Measurements from ENCODE around the gene SRM.
"Not testable (repeated sequence)": the region's sequence is repeated elsewhere in the genome, so short reads cannot be mapped to it uniquely, and the experiment has no call there.

Gene SRM

GRCh38 chr1:11044849-11045427, 14.9 kb downstream of the SRM start:
- no peaks in the 10 kb centered on the region for H3K27me3 ChIP-seq (ENCODE audit: control insufficient read depth, insufficient read depth, low read length)
- H3K36me3 ChIP-seq (ENCODE audit: control insufficient read depth, insufficient read depth, low read length): no peaks in the 10 kb centered on the region
- no peak for DNase-seq (ENCODE audit: low read depth, low spot score)
- no peak overlapping the region for H3K4me3 ChIP-seq (ENCODE audit: low read length)
- no CpG with 5 or more reads among the region's 16 CpGs for WGBS (ENCODE audit: insufficient coverage, insufficient read length)
- H3K4me1 ChIP-seq (ENCODE audit: control insufficient read depth, insufficient read depth, low read length): no peaks in the 10 kb centered on the region
- H3K27ac ChIP-seq (ENCODE audit: low read length): no peak overlapping the region
- no peaks in the 10 kb centered on the region for H3K9me3 ChIP-seq (ENCODE audit: control insufficient read depth, insufficient read depth, low read length)

- no peaks in the 10 kb centered on the region for H3K4me1 ChIP-seq (ENCODE audit: control insufficient read depth, insufficient read depth, low read length)
- H3K27ac ChIP-seq (ENCODE audit: low read length): no peak overlapping the region
- DNase-seq (ENCODE audit: low read depth, low spot score): no peak
- H3K9me3 ChIP-seq (ENCODE audit: control insufficient read depth, insufficient read depth, low read length): no peaks in the 10 kb centered on the region
- WGBS (ENCODE audit: insufficient coverage, insufficient read length): no CpG with 5 or more reads among the region's 16 CpGs
- no peak overlapping the region for H3K4me3 ChIP-seq (ENCODE audit: low read length)
- no peaks in the 10 kb centered on the region for H3K27me3 ChIP-seq (ENCODE audit: control insufficient read depth, insufficient read depth, low read length)
- no peaks in the 10 kb centered on the region for H3K36me3 ChIP-seq (ENCODE audit: control insufficient read depth, insufficient read depth, low read length)
These were observed 15.6 kb downstream of the SRM start for GRCh38 chr1:11044086-11044848.

DNA sequence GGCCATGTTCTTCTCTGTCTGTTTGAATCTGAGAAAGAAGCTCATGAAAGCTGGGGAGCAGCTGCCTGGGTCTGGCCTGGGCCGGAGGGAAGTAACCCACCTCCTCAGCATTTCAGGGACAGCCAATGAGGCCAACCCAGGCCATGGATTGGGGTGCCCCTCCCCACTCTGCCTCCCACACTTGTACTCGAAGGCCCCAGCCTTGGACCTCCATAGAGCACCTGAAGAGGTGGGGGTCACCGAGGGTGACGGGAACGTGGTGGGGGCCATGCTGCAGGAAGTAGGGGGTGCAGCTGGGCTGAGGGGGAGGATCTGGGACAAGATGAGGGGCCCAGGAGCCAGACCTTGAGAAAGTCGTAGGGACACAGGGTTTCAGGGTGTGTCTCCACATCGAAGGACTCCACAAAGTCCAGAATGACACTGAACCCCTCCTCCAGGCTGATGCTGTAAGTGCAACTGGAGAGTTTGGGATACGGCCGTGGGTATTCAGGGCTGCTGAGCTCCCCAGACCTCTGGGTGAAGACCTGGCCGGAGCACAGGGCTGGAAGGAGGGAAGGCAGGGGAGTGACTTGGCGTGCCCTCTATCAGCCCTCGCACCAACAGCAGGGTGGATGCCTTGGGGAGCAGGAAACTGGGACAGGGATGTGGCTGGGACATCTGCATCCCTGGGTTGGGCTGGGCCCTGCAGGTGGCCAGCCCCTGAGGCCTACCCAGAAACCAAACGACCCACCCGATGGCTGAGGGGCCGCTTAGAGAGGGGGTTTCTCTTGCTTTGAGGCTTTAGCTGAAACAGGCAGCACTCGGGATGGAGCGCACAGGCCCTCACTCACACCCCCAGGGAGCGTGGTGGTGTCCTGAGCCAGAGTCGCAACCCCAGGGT, 16.6 kb downstream of the SRM start:
- H3K27me3 ChIP-seq (ENCODE audit: control insufficient read depth, insufficient read depth, low read length): no peaks in the 10 kb centered on the region
- no peak overlapping the region for H3K27ac ChIP-seq (ENCODE audit: low read length)
- no peaks in the 10 kb centered on the region for H3K9me3 ChIP-seq (ENCODE audit: control insufficient read depth, insufficient read depth, low read length)
- H3K4me3 ChIP-seq (ENCODE audit: low read length): no peak overlapping the region
- no peaks in the 10 kb centered on the region for H3K36me3 ChIP-seq (ENCODE audit: control insufficient read depth, insufficient read depth, low read length)
- no peak for DNase-seq (ENCODE audit: low read depth, low spot score)
- H3K4me1 ChIP-seq (ENCODE audit: control insufficient read depth, insufficient read depth, low read length): no peaks in the 10 kb centered on the region
- WGBS (ENCODE audit: insufficient coverage, insufficient read length): no CpG with 5 or more reads among the region's 19 CpGs

DNA sequence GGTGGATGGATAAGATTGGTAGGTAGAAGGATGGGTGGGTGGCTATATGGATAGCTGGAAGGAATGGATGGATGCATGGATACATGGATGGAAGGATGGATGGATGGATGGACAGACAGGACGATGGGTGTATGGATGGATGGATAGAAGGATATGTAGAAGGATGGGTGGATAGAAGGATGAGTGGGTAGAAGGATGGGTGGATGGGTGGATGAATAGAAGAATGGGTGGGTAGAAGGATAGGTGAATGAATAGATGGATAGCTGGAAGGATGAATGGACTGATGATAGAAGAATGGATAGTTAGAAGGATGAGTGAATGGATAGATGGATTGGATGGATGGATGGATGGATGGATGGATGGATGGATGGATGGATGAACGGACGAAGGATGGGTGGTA, 17.8 kb downstream of the SRM start:
- H3K9me3 ChIP-seq (ENCODE audit: control insufficient read depth, insufficient read depth, low read length): no peaks in the 10 kb centered on the region
- no peaks in the 10 kb centered on the region for H3K36me3 ChIP-seq (ENCODE audit: control insufficient read depth, insufficient read depth, low read length)
- WGBS (ENCODE audit: insufficient coverage, insufficient read length): 100% methylated on average over 1 of the region's 3 CpGs
- no peak for DNase-seq (ENCODE audit: low read depth, low spot score)
- H3K4me1 ChIP-seq (ENCODE audit: control insufficient read depth, insufficient read depth, low read length): no peaks in the 10 kb centered on the region
- no peak overlapping the region for H3K4me3 ChIP-seq (ENCODE audit: low read length)
- H3K27ac ChIP-seq (ENCODE audit: low read length): no peak overlapping the region
- H3K27me3 ChIP-seq (ENCODE audit: control insufficient read depth, insufficient read depth, low read length): no peaks in the 10 kb centered on the region

- Histone ChIP-seq H3K4me3 (ENCODE audit: low read length) (no peak overlapping the region), H3K4me1 (ENCODE audit: control insufficient read depth, insufficient read depth, low read length) (no peaks in the 10 kb centered on the region), H3K27ac (ENCODE audit: low read length) (no peak overlapping the region), H3K27me3 (ENCODE audit: control insufficient read depth, insufficient read depth, low read length) (no peaks in the 10 kb centered on the region), H3K36me3 (ENCODE audit: control insufficient read depth, insufficient read depth, low read length) (no peaks in the 10 kb centered on the region), H3K9me3 (ENCODE audit: control insufficient read depth, insufficient read depth, low read length) (no peaks in the 10 kb centered on the region)
- no peak for DNase-seq (ENCODE audit: low read depth, low spot score)
These were observed 18.8 kb downstream of the SRM start for GRCh38 chr1:11041048-11041447.

DNA sequence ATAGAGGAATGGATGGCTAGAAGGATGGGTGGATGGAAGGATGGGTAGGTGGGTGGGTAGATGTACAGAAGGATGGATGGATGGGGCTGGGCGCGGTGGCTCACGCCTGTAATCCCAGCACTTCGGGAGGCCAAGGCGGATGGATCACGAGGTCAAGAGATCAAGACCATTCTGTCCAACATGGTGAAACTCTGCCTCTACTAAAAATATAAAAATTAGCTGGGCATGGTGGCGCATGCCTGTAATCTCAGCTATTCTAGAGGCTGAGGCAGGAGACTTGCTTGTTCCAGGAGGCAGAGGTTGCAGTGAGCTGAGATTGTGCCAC, 19.8 kb downstream of the SRM start:
- H3K9me3 ChIP-seq (ENCODE audit: control insufficient read depth, insufficient read depth, low read length); H3K4me1 ChIP-seq (ENCODE audit: control insufficient read depth, insufficient read depth, low read length); H3K36me3 ChIP-seq (ENCODE audit: control insufficient read depth, insufficient read depth, low read length); DNase-seq (ENCODE audit: low read depth, low spot score); H3K4me3 ChIP-seq (ENCODE audit: low read length); H3K27ac ChIP-seq (ENCODE audit: low read length); H3K27me3 ChIP-seq (ENCODE audit: control insufficient read depth, insufficient read depth, low read length): not testable (repeated sequence)
- no CpG with 5 or more reads among the region's 7 CpGs for WGBS (ENCODE audit: insufficient coverage, insufficient read length)

GRCh38 chr1:11039351-11040104, 20.3 kb downstream of the SRM start:
- WGBS (ENCODE audit: insufficient coverage, insufficient read length): 100% methylated on average over 1 of the region's 2 CpGs
- Histone ChIP-seq H3K27me3 (ENCODE audit: control insufficient read depth, insufficient read depth, low read length) (no peaks in the 10 kb centered on the region), H3K9me3 (ENCODE audit: control insufficient read depth, insufficient read depth, low read length) (no peaks in the 10 kb centered on the region), H3K27ac (ENCODE audit: low read length) (no peak overlapping the region), H3K4me3 (ENCODE audit: low read length) (no peak overlapping the region), H3K4me1 (ENCODE audit: control insufficient read depth, insufficient read depth, low read length) (no peaks in the 10 kb centered on the region), H3K36me3 (ENCODE audit: control insufficient read depth, insufficient read depth, low read length) (no peaks in the 10 kb centered on the region)
- no peak for DNase-seq (ENCODE audit: low read depth, low spot score)

- DNase-seq (ENCODE audit: low read depth, low spot score): peak; percentile 82
- H3K4me1 ChIP-seq (ENCODE audit: control insufficient read depth, insufficient read depth, low read length): no peaks in the 10 kb centered on the region
- no CpG with 5 or more reads among the region's 8 CpGs for WGBS (ENCODE audit: insufficient coverage, insufficient read length)
These were observed 22.1 kb downstream of the SRM start for GRCh38 chr1:11037740-11038182.

GRCh38 chr1:11037019-11037739, 22.6 kb downstream of the SRM start:
- not testable (repeated sequence) for H3K4me1 ChIP-seq (ENCODE audit: control insufficient read depth, insufficient read depth, low read length); H3K4me3 ChIP-seq (ENCODE audit: low read length); H3K9me3 ChIP-seq (ENCODE audit: control insufficient read depth, insufficient read depth, low read length); H3K27ac ChIP-seq (ENCODE audit: low read length); H3K36me3 ChIP-seq (ENCODE audit: control insufficient read depth, insufficient read depth, low read length); DNase-seq (ENCODE audit: low read depth, low spot score); H3K27me3 ChIP-seq (ENCODE audit: control insufficient read depth, insufficient read depth, low read length)
- WGBS (ENCODE audit: insufficient coverage, insufficient read length): no CpG with 5 or more reads among the region's 18 CpGs

More at GRCh38 chr1:11037740-11038182, 22.1 kb downstream of the SRM start:
- Histone ChIP-seq H3K36me3 (ENCODE audit: control insufficient read depth, insufficient read depth, low read length) (no peaks in the 10 kb centered on the region), H3K9me3 (ENCODE audit: control insufficient read depth, insufficient read depth, low read length) (no peaks in the 10 kb centered on the region), H3K27ac (ENCODE audit: low read length) (no peak overlapping the region), H3K4me3 (ENCODE audit: low read length) (no peak overlapping the region), H3K27me3 (ENCODE audit: control insufficient read depth, insufficient read depth, low read length) (no peaks in the 10 kb centered on the region)

Data from iPS DF 6.9 (cell line).